ENCODE results near the gene RPN1. TPM values are rescaled to one million over a fixed set of nuclear protein-coding genes. Genes with fewer than 3 reads are reported as not detected.

RPN1 gene
- total and polyA plus RNA-seq, 9 donors, result 95.8 to 144 (median 105) TPM

- WGBS (ENCODE audit: insufficient coverage), result 77% methylated on average over 6 of the region's 16 CpGs
- DNase-seq, result peak; percentile 22
- H3K4me1 ChIP-seq (ENCODE audit: control insufficient read depth, insufficient read depth, low read length), result peaks cover 14% of the 10 kb centered on the region
- H3K4me3 ChIP-seq (ENCODE audit: low read length), result no peak overlapping the region
- H3K27ac ChIP-seq (ENCODE audit: low read length), result no peak overlapping the region
- no peaks in the 10 kb centered on the region for H3K27me3 ChIP-seq (ENCODE audit: control insufficient read depth, insufficient read depth, low read length)
- H3K9me3 ChIP-seq (replicated peaks; ENCODE audit: control insufficient read depth, low read depth, low read length), result no peaks in the 10 kb centered on the region
- H3K36me3 ChIP-seq (ENCODE audit: control insufficient read depth, insufficient read depth, low read length), result peaks cover 27% of the 10 kb centered on the region
Measured at GRCh38 chr3:128616516-128617269, 33.9 kb downstream of the RPN1 start.

GRCh38 chr3:128614076-128614475 is 36.5 kb downstream of the RPN1 start:
- H3K4me1 ChIP-seq (ENCODE audit: control insufficient read depth, insufficient read depth, low read length), result peaks cover 14% of the 10 kb centered on the region
- H3K36me3 ChIP-seq (ENCODE audit: control insufficient read depth, insufficient read depth, low read length), result peaks cover 6% of the 10 kb centered on the region
- H3K27me3 ChIP-seq (ENCODE audit: control insufficient read depth, insufficient read depth, low read length), result no peaks in the 10 kb centered on the region
- H3K4me3 ChIP-seq (ENCODE audit: low read length), result no peak overlapping the region
- 100% methylated on average over 1 of the region's 1 CpG for WGBS (ENCODE audit: insufficient coverage)
- no peak overlapping the region for H3K27ac ChIP-seq (ENCODE audit: low read length)
- H3K9me3 ChIP-seq (replicated peaks; ENCODE audit: control insufficient read depth, low read depth, low read length), result no peaks in the 10 kb centered on the region
- no peak for DNase-seq

- no peak for DNase-seq
- Histone ChIP-seq H3K27me3 (ENCODE audit: control insufficient read depth, insufficient read depth, low read length) (no peaks in the 10 kb centered on the region), H3K27ac (ENCODE audit: low read length) (no peak overlapping the region), H3K36me3 (ENCODE audit: control insufficient read depth, insufficient read depth, low read length) (no peaks in the 10 kb centered on the region), H3K4me1 (ENCODE audit: control insufficient read depth, insufficient read depth, low read length) (peaks cover 7% of the 10 kb centered on the region), H3K4me3 (ENCODE audit: low read length) (no peak overlapping the region), H3K9me3 (replicated peaks; ENCODE audit: control insufficient read depth, low read depth, low read length) (no peaks in the 10 kb centered on the region)
- WGBS (ENCODE audit: insufficient coverage), result 92% methylated on average over 9 of the region's 16 CpGs
Measured at GRCh38 chr3:128613083-128613829, 37.4 kb downstream of the RPN1 start.

DNA sequence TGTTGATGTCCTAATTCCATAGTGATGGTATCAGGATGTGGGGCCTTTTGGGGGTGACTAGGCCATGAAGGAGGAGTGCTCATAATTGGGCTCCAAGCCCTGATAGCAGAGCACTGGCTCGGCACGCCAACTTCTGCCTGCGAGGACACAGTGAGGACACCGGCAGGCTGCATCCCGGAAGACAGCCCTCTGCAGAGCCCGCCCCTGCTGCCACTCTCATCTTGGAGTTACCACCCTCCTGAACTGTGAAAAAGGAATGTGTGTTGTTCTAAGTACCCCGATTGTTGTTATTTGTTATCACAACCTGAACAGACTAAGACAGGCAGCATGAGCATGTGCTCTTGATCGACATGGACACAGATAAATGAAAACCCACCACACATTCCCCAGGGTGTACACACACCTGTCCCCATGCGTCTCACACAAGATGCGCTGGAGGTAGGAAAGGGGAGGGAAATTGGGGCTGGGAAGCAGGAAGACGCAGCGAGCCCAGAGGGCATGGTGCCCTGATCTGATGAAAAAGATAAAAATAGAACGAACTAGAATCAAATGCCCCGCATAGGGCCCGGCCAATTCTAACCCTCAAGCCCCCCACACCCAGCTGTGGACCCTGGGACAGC is 40.1 kb downstream of the RPN1 start:
- no peak for DNase-seq
- Histone ChIP-seq H3K9me3 (replicated peaks; ENCODE audit: control insufficient read depth, low read depth, low read length) (no peaks in the 10 kb centered on the region), H3K27me3 (ENCODE audit: control insufficient read depth, insufficient read depth, low read length) (peaks cover 7% of the 10 kb centered on the region), H3K4me3 (ENCODE audit: low read length) (no peak overlapping the region), H3K27ac (ENCODE audit: low read length) (no peak overlapping the region), H3K4me1 (ENCODE audit: control insufficient read depth, insufficient read depth, low read length) (peaks cover 8% of the 10 kb centered on the region), H3K36me3 (ENCODE audit: control insufficient read depth, insufficient read depth, low read length) (no peaks in the 10 kb centered on the region)
- 64% methylated on average over 5 of the region's 15 CpGs for WGBS (ENCODE audit: insufficient coverage)

- H3K4me3 ChIP-seq (ENCODE audit: low read length), result no peak overlapping the region
- H3K27ac ChIP-seq (ENCODE audit: low read length), result no peak overlapping the region
- WGBS (ENCODE audit: insufficient coverage), result 66% methylated on average over 9 of the region's 11 CpGs
- H3K4me1 ChIP-seq (ENCODE audit: control insufficient read depth, insufficient read depth, low read length), result peaks cover 17% of the 10 kb centered on the region
- no peaks in the 10 kb centered on the region for H3K36me3 ChIP-seq (ENCODE audit: control insufficient read depth, insufficient read depth, low read length)
- no peak for DNase-seq
- H3K9me3 ChIP-seq (replicated peaks; ENCODE audit: control insufficient read depth, low read depth, low read length), result no peaks in the 10 kb centered on the region
- H3K27me3 ChIP-seq (ENCODE audit: control insufficient read depth, insufficient read depth, low read length), result peaks cover 7% of the 10 kb centered on the region
Measured at GRCh38 chr3:128609294-128609693, 41.3 kb downstream of the RPN1 start.

DNA sequence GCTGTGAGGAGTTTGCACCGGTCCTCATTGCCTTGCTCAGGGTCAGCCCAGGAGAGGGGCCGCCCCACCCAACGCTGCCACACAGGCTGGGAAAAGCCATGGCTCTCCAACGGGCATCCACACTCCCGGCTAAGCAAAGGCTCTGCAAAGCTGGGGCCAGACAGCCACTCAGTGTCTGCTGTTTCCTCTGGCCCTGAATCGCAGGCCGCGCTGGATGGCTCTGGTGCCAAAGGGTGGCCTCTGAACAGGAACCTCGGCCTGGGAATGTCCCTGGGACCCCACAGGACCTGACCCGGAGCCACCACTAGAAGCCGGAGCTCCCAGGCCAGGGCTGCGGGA is 42.9 kb downstream of the RPN1 start:
- Histone ChIP-seq H3K9me3 (replicated peaks; ENCODE audit: control insufficient read depth, low read depth, low read length) (no peaks in the 10 kb centered on the region), H3K27ac (ENCODE audit: low read length) (no peak overlapping the region), H3K36me3 (ENCODE audit: control insufficient read depth, insufficient read depth, low read length) (no peaks in the 10 kb centered on the region), H3K27me3 (ENCODE audit: control insufficient read depth, insufficient read depth, low read length) (peaks cover 7% of the 10 kb centered on the region), H3K4me3 (ENCODE audit: low read length) (peak overlapping the region; percentile 62), H3K4me1 (ENCODE audit: control insufficient read depth, insufficient read depth, low read length) (peaks cover 19% of the 10 kb centered on the region)
- no peak for DNase-seq
- 50% methylated on average over 8 of the region's 12 CpGs for WGBS (ENCODE audit: insufficient coverage)

DNA sequence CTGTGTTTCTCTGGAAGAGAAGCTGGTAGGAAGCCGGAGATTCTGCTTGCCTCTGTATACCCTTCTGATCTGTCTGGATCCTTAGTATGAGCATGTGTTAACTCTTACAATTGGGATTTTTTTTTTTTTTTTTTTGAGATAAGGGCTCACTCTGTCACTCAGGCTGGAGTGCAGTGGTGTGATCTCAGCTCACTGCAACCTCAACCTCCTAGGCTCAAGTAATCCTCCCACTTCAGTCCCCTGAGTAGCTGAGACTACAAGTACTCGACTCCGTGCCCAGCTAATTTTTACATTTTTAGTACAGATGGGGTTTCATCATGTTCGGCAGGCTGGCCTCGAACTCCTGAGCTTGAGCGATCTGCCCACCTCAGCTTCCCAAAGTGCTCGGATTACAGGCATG is 44.5 kb downstream of the RPN1 start:
- H3K9me3 ChIP-seq (replicated peaks; ENCODE audit: control insufficient read depth, low read depth, low read length), result no peaks in the 10 kb centered on the region
- peaks cover 19% of the 10 kb centered on the region for H3K4me1 ChIP-seq (ENCODE audit: control insufficient read depth, insufficient read depth, low read length)
- H3K27ac ChIP-seq (ENCODE audit: low read length), result no peak overlapping the region
- no peak for DNase-seq
- no peak overlapping the region for H3K4me3 ChIP-seq (ENCODE audit: low read length)
- no peaks in the 10 kb centered on the region for H3K36me3 ChIP-seq (ENCODE audit: control insufficient read depth, insufficient read depth, low read length)
- peaks cover 7% of the 10 kb centered on the region for H3K27me3 ChIP-seq (ENCODE audit: control insufficient read depth, insufficient read depth, low read length)
- WGBS (ENCODE audit: insufficient coverage), result 76% methylated on average over 6 of the region's 7 CpGs

DNA sequence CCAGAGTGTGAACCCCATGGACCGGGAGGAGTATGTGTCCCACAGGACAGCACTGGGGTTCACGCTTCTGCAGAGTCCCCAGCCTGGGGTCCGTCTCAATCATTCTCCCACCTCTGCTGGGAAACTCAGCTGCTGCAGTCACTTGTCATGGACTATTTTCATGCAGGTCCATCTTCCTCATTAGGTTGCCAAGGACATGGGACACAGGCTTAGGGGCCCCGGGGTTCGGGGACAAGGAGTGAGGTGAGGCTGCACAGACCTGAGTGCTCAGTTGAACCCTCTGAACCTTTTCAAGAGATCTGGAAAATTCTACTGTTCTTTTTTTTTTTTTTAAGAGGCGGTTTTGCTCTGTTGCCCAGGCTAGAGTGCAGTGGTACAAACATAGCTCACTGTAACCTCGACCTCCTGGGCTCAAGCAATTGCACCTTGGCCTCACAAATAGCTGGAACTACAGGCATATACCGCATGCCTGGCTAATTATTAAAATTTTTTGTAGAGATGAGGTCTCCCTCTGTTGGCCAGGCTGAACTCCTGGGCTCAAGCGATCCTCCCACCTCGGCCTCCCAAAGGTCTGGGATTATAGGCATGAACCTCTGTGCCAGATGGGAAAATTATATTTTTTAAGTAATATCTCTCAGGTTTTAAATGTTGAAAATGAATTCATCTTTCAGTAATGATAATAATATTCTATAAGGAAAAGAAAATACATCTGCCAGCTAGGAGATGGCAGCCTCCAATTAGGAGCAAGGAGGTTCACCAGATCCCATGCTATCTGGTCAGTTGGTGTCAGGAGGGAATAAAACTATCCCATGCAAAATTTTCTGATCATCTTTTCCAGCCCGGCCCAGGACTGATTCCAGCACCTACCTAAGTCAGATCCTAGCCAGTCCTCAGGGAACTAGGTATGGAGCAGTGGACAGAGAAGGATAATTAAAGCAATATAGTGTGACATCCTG is 45.2 kb downstream of the RPN1 start:
- H3K27me3 ChIP-seq (ENCODE audit: control insufficient read depth, insufficient read depth, low read length), result peaks cover 7% of the 10 kb centered on the region
- H3K4me3 ChIP-seq (ENCODE audit: low read length), result no peak overlapping the region
- 73% methylated on average over 4 of the region's 11 CpGs for whole genome bisulfite sequencing (ENCODE audit: insufficient coverage)
- H3K36me3 ChIP-seq (ENCODE audit: control insufficient read depth, insufficient read depth, low read length), result no peaks in the 10 kb centered on the region
- no peaks in the 10 kb centered on the region for H3K9me3 ChIP-seq (replicated peaks; ENCODE audit: control insufficient read depth, low read depth, low read length)
- no peak for DNase-seq
- peaks cover 19% of the 10 kb centered on the region for H3K4me1 ChIP-seq (ENCODE audit: control insufficient read depth, insufficient read depth, low read length)
- no peak overlapping the region for H3K27ac ChIP-seq (ENCODE audit: low read length)

GRCh38 chr3:128603811-128604775 is 46.5 kb downstream of the RPN1 start:
- Histone ChIP-seq H3K9me3 (replicated peaks; ENCODE audit: control insufficient read depth, low read depth, low read length) (no peaks in the 10 kb centered on the region), H3K27ac (ENCODE audit: low read length) (no peak overlapping the region), H3K27me3 (ENCODE audit: control insufficient read depth, insufficient read depth, low read length) (peaks cover 7% of the 10 kb centered on the region), H3K36me3 (ENCODE audit: control insufficient read depth, insufficient read depth, low read length) (no peaks in the 10 kb centered on the region), H3K4me1 (ENCODE audit: control insufficient read depth, insufficient read depth, low read length) (peaks cover 19% of the 10 kb centered on the region), H3K4me3 (ENCODE audit: low read length) (no peak overlapping the region)
- 55% methylated on average over 10 of the region's 20 CpGs for WGBS (ENCODE audit: insufficient coverage)
- no peak for DNase-seq

Data from muscle of leg (tissue), 11 donors.